Measurements from ENCODE around the gene TMEM187.

Gene TMEM187

GRCh38 chrX:154000051-154000450 lies 27.5 kb downstream of the TMEM187 start:
- DNase-seq (ENCODE audit: low read depth, low spot score): no peak

DNA sequence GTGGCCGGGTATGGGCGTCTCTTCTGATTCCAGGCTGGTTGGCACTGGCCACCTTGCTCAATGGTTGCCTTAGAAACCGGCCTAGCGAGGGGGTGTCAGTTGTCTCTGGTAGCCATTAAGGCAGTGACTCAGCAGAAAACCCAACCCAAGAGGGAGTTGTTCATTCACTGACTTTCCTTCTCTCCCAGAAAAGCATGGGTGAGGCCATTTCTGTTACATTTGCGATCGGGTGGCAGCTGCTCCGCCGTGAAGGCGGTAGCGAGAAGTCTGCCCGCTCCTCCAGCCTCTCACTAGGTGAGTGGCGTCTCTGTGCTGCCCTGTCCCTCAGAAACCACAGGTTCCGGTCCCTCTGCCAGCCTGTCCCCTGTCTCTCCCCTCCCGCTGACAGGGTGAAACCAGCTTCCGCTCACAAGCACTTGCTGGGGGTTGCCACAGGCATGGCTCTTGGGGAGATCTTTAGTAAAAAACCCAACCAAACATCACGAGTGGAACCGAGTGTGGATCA lies 29.7 kb downstream of the TMEM187 start:
- DNase-seq (ENCODE audit: low read depth, low spot score): no peak

GRCh38 chrX:154004315-154004714 lies 31.8 kb downstream of the TMEM187 start:
- DNase-seq (ENCODE audit: low read depth, low spot score): no peak

DNA sequence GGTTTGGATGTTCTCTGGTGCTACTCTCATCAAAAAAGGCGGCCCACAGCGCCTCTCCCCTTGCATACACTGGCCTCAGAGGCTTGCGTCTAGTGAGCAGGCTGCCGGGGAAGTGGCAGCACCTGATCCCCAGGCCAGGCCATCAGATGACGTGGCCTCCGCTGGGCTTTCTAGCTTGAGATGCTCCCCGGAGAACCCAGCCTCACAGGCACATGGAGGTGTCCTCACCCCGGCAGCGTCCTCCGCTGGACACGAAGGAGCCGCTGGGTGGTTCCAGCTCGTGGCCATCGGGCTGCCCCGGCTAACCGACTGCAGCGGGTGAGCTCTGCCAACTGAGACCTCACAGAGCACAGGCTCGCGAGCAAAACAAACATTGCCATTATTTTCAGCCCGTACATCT lies 34.4 kb downstream of the TMEM187 start:
- DNase-seq (ENCODE audit: low read depth, low spot score): no peak

- DNase-seq (ENCODE audit: low read depth, low spot score): no peak
Measured at GRCh38 chrX:154008521-154008920, 36.0 kb downstream of the TMEM187 start.

GRCh38 chrX:154010330-154011087 lies 38.0 kb downstream of the TMEM187 start:
- DNase-seq (ENCODE audit: low read depth, low spot score): no peak

DNA sequence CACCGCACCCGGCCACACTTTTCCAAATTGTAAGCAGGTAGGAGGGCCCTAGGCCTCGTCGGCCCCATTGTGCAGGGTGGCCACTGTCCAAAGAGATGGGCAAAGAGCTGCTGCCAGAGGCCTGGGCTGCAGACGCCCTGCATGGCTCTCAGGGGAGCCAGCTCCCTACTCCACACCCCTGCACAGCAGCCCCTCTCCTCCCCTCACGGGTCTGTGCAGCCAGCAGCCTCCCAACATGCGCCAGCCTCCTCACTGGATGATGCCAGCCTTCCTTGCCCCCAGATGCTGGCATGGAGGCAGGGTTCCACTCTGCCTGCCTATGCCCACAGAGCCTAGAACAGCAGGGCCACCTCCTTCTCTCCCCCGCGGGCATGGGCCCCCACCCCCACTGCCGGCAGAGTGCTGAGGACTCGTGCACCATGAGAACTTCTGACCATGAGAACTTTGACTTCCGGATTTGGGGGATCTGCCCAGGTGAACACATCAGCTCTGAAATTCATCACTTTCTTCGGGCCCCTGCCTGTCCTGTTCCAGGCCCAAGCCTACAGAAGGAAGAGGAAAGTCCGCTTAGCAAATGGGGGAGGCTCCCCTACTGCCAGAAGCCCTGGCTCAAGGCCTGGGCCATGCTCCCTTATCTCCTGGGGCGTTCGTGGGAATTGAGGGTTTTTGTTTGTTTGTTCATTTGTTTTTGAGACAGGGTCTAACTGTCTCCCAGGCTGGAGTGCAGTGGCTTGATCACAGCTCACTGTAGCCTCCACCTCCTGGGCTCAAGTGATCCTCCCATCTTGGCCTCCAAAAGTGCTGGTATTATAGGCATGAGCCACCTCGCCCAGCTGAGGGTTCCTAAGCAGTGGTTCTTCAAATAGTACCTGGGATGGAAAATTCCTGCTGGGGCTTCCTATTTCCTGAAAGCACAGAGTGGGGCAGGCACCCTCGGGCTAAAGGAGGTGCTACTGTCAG lies 39.1 kb downstream of the TMEM187 start:
- DNase-seq (ENCODE audit: low read depth, low spot score): no peak

DNA sequence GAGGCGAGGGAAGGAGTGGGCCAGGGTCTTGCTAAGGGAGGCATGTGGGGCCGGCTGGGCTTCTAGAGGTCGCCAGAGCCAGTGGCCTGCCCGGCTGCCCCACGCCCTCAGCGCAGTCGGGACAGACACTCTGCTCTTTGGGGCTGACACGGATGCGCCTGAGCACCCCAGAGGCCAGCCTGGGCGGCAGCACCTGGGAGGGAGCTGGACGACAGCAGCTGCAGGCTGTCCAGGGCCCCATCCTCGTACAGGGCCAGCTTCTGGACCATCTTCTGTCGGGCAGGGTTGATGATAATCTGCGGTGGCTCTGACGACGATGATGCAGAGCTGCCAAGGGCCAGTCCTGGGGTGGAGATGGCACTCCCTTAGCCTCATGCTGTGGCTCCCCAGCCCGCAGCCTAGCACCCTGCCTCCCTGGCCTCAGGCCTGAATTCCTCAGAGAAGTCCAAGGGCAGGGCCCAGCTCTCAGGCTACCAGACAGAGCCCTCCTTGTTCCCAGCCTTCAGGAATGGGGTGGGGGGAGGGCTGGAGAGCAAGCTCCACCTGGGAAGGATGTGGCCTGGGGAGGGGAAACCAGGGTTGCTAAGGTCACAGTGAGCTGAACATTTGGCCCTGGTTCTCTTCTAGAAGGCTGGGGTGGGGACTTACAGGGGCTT lies 39.9 kb downstream of the TMEM187 start:
- DNase-seq (ENCODE audit: low read depth, low spot score): no peak

DNA sequence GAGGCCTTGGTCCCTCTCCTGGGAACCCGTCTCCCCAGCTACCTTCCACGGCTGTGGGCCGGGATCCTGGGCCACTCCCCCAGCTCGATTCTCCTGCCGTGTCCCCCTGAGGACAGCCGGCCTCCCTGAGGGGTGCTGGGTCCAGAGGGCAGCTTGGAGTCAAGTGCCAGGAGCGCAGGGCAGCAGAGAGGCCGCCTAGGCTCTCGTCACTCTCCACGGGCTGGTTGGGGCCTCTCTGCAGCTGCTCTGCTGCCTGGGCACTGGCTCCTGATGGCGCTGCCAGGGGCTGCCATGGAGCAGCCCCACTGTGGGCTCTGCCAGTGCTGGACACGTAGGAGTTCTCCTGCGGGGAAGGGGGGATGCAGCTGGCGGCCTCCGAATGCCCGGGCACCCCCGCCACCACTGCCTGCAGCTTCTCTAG lies 40.5 kb downstream of the TMEM187 start:
- DNase-seq (ENCODE audit: low read depth, low spot score): no peak

DNA sequence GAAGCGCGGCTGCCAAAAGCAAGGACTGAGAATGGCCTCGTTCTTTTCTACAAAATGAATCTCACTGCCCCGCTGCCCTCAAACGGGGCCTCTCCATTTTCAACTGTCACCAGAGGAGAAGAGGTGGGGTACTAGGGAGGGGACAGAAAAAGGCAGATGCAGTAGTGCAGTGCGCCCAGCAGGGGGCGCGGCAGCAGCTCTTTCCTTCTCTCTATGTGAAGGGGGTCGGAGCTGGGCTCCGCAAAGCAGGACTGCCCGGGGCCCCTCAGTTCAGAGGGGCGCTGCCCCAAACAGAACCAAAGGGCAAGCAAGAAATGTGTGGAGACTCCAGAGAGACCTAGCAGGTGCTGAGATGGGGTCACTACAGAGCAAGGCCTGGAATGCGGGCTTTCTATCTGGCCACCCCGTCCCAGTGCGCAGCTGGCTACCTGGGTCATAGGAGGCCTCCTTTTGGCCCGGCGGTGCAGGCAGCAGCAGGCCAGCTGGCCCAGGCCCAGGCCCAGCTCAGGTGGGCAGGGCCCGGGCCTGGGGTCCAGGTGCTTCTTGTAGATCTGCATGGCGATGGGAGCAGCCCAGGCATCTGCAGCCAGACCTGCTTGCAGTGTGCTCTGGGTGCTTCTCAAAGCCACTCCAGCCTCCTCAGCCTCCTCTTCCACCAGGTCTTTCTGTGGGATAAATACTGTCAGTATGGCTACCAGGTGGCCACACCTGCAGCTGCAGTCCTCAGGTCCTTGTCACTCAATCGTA lies 41.2 kb downstream of the TMEM187 start:
- DNase-seq (ENCODE audit: low read depth, low spot score): peak; percentile 11

DNA sequence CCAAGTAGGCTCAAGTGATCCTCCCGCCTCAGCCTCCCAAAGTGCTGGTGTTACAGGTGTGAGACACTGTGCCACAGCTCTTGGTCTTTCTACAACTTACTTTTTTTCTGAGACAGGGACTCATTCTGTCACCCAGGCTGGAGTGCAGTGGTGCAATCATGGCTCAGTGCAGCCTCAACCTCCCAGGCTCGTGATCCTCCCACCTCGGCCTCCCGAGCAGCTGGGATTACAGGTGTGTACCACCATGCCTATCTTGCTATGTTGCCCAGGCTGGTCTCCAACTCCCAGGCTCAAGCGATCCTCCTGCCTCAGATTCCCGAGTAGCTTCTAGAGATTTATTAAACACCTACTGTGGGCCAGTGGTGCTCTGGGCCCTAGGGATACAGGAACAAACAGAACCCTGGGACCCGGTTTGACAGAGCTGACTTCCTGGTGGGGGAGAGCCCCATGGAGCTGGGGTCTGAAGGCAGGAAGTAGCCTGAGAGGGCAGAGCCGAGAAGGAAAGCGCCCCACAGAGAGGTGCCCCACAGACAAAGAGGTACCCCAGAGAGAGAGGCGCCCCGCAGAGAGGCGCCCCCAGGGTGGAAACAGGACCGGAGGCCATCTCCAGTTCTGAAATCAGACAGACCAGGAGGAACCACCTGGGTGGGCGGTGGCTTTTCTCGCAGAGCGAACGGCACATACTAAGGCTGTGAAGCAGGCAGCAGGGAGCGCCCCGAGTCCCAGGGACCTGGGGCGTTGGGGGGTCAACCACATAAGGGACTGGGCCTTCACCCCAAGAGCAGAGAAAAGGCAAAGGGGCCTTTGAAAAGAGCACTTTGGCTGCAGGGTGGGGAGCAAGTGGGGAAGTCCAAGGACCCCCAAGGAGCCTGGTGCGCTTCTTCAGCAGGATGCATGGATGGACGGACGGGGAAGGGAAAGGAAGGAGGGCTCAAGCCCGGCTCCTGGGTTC lies 42.2 kb downstream of the TMEM187 start:
- no peak for DNase-seq (ENCODE audit: low read depth, low spot score)

GRCh38 chrX:154015581-154016264 lies 43.2 kb downstream of the TMEM187 start:
- DNase-seq (ENCODE audit: low read depth, low spot score): no peak

DNA sequence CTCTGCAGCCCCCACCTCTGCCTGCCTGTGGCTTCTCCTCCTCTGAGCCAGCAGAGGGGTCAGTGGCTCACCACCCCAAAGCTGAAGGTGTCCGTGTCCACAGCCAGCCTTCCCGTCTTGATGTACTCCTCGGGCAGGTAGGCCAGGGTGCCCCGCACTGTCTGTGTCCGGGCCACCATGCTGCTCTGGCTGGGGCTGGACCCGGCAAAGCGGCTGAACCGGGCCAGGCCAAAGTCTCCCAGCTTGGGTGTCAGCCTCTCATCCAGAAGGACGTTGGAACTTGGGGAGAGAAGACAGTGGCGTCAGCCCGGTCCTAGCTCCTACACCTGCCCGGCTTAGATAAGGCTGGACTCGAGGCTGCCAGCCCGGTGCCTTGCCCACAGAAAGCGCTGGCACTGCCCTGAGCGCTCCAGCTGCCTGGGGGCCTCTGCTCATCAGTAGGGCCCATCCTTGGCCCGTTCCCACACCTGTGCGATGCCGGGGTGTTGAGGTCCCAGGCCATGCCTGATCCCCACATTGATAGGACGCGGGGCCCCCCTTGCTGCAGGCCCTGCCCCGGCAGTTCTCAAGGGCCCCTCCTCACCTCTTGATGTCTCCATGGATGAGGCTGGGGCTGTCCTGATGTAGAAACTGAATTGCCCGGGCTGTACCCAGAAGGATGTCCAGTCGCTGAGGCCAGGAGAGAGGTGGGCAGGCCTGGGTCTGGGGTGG lies 44.0 kb downstream of the TMEM187 start:
- no peak for DNase-seq (ENCODE audit: low read depth, low spot score)

GRCh38 chrX:154017766-154018517 lies 45.4 kb downstream of the TMEM187 start:
- no peak for DNase-seq (ENCODE audit: low read depth, low spot score)

DNA sequence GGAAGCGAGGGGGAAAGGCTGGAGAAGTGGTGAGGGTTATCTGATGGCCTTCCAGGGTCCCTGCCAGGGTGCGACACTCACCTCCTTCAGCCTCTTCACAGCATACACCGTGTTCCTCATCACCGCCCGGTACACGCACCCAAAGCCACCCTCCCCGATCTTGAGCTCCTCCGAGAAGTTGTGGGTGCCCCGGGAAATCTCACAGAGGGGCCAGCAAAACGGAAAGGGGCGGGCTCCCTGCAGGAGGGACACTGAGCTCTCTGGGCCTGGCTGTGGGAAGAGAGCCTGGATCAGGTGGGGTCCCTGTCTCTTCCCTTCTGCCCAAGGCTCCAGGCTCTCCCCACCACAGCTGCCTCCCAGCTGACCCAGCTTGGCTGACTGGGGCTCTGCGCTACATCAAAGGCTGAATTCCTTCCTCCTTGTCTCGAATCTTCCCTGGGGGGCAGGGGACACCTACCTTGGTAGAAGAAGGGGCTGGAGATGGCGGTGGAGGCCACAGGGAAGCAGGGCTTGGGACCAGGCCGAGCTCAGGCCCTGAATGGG lies 46.0 kb downstream of the TMEM187 start:
- DNase-seq (ENCODE audit: low read depth, low spot score): no peak

- DNase-seq (ENCODE audit: low read depth, low spot score): no peak
Measured at GRCh38 chrX:154019061-154019621, 46.6 kb downstream of the TMEM187 start.
